Measurements from ENCODE around the gene DCTPP1.

- TF ChIP-seq CTCF (IDR thresholded peaks at IDR 0.05), result no peak
- TF ChIP-seq POLR2A (IDR thresholded peaks at IDR 0.05), result no peak
Measured at GRCh38 chr16:30459456-30459855, 29.6 kb upstream of the DCTPP1 start.

Data from lower leg skin (tissue), 3 donors.